Type B pancreatic cell (in vitro differentiated cells): ENCODE results near the gene RPP25L. TPM values are rescaled to one million over a fixed set of nuclear protein-coding genes. Genes with fewer than 3 reads are reported as not detected.

ENCODE experiments used
- DNase-seq: peaks from one replicate; pipeline ENCODE4 v3.0.0; 2021; ENCODE audit warnings: mixed read lengths; ENCODE audit not compliant: unreplicated experiment; ENCODE audit errors: extremely low spot score
- H3K27ac Mint-ChIP-seq: 2 replicates; pipeline ENCODE4 v1.8.0; 2021; ENCODE audit warnings: mild to moderate bottlenecking, mixed read lengths
- H3K27me3 Mint-ChIP-seq: 2 replicates; pipeline ENCODE4 v1.8.0; 2021; ENCODE audit warnings: mixed read lengths
- H3K36me3 Mint-ChIP-seq: 2 replicates; pipeline ENCODE4 v1.8.0; 2021; ENCODE audit warnings: mixed read lengths
- H3K4me1 Mint-ChIP-seq: one replicate; pipeline ENCODE4 v1.8.0; 2021; ENCODE audit warnings: mixed read lengths; ENCODE audit not compliant: unreplicated experiment
- H3K4me3 Mint-ChIP-seq: 2 replicates; pipeline ENCODE4 v1.8.0; 2021; ENCODE audit warnings: mild to moderate bottlenecking, mixed read lengths
- H3K9me3 Mint-ChIP-seq: 2 replicates; pipeline ENCODE4 v1.8.0; 2021; ENCODE audit warnings: mixed read lengths
- total RNA-seq: library from RNA; stranded (reverse); gene quantifications from 2 replicates; pipeline ENCODE4 v1.2.1, GENCODE V29; 2021; ENCODE audit warnings: low replicate concordance
- TF ChIP-seq, protein P1 (sequence below): fragments of 200-600 bp; sonication (generic); conservative IDR thresholded peaks from 2 replicates; pipeline ENCODE4 v1.5.0; 2021; ENCODE audit warnings: antibody characterized with exemption, mild to moderate bottlenecking

The RPP25L gene
- total RNA-seq, 1 donor from 2014 or later, result 31.8 TPM

DNA sequence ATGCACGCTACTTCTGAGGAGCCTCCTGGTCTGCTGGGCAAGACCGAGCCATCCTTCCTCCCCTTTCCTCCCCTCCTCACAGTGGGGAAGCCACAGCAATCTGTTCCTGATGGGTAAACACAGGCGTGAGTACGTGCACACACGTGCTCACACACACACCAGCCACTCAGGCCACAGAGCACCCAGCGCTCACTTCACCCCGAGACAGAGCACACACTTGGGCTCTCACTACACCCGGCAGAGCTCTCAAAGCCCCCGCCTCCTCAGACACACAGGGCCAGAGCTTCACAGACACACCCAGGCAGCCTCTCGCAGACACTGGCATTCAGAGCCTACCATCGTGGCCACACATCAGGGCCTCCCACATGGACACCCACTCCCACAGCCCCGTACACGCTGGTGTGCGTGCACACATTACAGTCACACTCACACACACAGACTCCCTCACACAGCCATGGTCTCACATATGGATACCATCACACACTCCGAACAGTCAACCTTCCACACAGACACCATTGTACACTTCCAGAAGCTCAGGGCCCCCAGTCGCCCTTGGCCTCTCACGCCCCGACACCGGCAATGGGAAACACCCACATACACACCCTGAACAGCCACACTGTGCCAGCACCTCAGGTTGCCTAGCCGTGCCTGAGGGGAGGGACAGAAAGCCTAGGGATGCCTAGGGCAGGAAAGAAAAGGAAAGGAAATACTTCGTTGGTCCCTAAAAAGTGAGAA, 35.9 kb downstream of the RPP25L start:
- Mint-ChIP-seq H3K27me3 (peaks cover 58% of the 10 kb centered on the region), H3K36me3 (no peaks in the 10 kb centered on the region), H3K27ac (peak overlapping the region; percentile 48), H3K4me3 (peak overlapping the region; percentile 65), H3K4me1 (peaks cover 59% of the 10 kb centered on the region), H3K9me3 (no peaks in the 10 kb centered on the region)
- TF ChIP-seq, protein P1, sequence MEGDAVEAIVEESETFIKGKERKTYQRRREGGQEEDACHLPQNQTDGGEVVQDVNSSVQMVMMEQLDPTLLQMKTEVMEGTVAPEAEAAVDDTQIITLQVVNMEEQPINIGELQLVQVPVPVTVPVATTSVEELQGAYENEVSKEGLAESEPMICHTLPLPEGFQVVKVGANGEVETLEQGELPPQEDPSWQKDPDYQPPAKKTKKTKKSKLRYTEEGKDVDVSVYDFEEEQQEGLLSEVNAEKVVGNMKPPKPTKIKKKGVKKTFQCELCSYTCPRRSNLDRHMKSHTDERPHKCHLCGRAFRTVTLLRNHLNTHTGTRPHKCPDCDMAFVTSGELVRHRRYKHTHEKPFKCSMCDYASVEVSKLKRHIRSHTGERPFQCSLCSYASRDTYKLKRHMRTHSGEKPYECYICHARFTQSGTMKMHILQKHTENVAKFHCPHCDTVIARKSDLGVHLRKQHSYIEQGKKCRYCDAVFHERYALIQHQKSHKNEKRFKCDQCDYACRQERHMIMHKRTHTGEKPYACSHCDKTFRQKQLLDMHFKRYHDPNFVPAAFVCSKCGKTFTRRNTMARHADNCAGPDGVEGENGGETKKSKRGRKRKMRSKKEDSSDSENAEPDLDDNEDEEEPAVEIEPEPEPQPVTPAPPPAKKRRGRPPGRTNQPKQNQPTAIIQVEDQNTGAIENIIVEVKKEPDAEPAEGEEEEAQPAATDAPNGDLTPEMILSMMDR, result no peak
- no peak for DNase-seq

DNA sequence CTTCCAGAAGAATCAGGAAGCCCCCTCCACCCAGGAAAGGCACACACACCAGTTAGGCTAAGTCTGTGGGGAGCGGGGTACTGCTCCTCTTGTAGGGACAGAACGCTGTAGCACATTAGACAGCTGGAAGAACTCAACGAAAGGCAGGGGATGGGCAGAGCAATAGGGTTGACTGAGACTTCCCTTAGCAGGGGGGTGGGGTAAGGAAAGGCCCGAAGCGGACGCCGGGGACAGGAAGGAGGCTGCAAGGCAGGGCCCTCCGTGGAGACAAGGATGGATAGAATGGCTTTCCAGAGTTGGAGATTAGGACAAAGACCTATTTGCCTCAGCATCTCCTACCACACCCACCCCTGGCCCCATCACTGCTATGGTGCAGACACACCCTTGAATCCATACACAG, 36.7 kb downstream of the RPP25L start:
- Mint-ChIP-seq H3K27ac (no peak overlapping the region), H3K36me3 (no peaks in the 10 kb centered on the region), H3K9me3 (no peaks in the 10 kb centered on the region), H3K4me1 (peaks cover 59% of the 10 kb centered on the region), H3K4me3 (no peak overlapping the region), H3K27me3 (peaks cover 52% of the 10 kb centered on the region)
- DNase-seq, result no peak
- TF ChIP-seq, protein P1, result no peak

DNA sequence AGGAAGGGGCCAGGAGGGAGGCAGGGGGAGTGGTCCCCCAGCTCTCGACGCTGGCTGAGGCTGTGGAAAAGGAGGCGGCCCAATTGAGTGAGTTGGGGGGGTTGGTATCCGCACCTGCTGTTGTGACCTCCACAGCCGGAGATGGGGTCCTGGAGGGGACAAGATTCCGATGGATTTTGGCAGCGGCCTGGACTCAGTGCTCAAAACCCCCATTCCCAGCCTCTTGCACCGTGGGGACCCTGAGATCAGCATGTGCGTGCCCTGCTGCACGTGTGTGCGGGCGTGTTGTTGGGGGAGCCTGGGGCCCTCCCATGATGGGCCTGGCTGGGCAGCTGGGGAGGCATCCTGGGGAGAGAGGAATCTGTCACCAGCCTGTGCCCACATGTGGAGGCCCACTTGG, 37.3 kb downstream of the RPP25L start:
- Mint-ChIP-seq H3K36me3 (no peaks in the 10 kb centered on the region), H3K4me1 (peaks cover 58% of the 10 kb centered on the region), H3K27ac (no peak overlapping the region), H3K4me3 (no peak overlapping the region), H3K9me3 (no peaks in the 10 kb centered on the region), H3K27me3 (peaks cover 50% of the 10 kb centered on the region)
- TF ChIP-seq, protein P1, result no peak
- no peak for DNase-seq

DNA sequence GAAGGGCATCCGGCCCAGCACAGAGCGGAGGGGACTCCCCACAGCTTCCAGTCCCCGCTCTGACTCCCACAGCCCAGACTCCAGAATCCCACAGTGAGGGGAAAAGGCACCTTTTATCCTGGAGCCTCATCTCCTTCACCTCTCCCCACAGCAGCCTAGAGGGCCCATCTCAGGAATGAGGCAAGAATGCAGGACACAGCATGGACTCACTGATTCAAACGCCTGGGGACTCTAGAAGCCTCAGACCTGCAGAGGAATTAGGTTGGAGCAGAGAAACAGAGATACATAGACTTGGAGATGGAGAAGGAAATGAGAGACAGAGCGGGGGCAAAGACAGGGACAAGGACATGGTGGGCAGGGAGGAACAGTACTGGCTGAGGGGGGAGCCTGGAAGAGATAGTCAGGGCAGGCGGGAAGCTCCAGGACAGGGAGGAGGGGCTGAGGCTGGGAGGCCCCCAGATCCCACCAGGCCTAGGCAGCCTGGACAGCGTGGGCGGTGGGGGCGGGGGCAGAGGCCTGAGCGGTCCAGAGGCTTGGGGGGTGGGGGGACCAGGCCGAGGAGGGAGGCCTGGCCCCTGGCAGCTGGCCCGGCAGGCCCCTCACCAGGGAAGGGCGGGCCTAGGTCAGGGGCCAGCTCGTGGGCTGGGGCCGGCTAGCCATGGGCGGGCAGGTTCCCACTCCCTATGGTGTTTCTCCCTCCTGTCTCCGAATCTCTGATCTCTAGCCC, 38.1 kb downstream of the RPP25L start:
- peaks cover 42% of the 10 kb centered on the region for H3K27me3 Mint-ChIP-seq
- DNase-seq, result no peak
- H3K27ac Mint-ChIP-seq, result no peak overlapping the region
- TF ChIP-seq, protein P1, result no peak
- peaks cover 50% of the 10 kb centered on the region for H3K4me1 Mint-ChIP-seq
- peak overlapping the region; percentile 14 for H3K4me3 Mint-ChIP-seq
- H3K9me3 Mint-ChIP-seq, result no peaks in the 10 kb centered on the region
- no peaks in the 10 kb centered on the region for H3K36me3 Mint-ChIP-seq

DNA sequence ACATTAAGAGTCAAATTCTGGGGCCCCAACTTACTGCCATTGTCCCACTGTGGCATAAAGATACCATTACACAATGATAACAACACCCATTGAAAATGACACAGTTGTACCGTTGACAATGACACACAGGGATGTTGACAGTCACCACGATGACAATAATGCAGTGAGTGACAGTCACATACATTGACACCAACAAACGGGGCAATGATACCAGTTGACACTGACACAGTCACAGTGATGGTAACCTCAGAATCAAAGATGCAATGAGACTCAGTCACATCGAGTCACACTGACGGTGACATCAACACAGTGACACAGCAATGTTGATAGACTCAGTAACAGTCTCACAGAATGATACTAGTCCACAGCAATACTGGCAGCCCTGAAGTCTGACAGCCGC, 39.3 kb downstream of the RPP25L start:
- Mint-ChIP-seq H3K4me1 (peaks cover 52% of the 10 kb centered on the region), H3K9me3 (no peaks in the 10 kb centered on the region), H3K36me3 (no peaks in the 10 kb centered on the region), H3K27ac (no peak overlapping the region), H3K27me3 (peaks cover 45% of the 10 kb centered on the region), H3K4me3 (no peak overlapping the region)
- TF ChIP-seq, protein P1, result no peak
- no peak for DNase-seq
